ENCODE results near the gene ADH1C.

DNA sequence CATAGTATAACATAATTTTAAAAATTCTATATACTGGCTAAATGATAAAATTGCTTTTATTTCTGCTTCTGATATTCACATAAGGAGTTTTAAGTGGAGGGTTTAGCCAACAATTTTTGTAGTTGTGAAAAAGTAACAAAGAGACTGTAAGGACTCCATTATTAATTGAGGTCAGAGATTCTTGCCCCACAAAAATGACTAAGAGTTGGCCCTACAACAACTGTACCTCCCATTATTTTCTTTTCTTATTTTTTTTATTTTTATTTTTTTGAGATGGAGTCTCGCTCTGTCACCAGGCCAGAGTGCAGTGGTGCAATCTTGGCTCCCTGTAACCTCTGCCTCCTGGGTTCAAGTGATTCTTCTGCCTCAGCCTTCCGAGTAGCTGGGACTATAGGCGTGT lies 21.9 kb downstream of the ADH1C start:
- TF ChIP-seq FOXM1 (IDR thresholded peaks at IDR 0.05; ENCODE audit: low read depth) (no peak), NRF1 (IDR thresholded peaks at IDR 0.05; ENCODE audit: low read depth, low read length) (no peak), CTCF (IDR thresholded peaks at IDR 0.05) (no peak), POLR2AphosphoS5 (IDR thresholded peaks at IDR 0.05; ENCODE audit: low read depth, low read length) (no peak), TCF12 (IDR thresholded peaks at IDR 0.05) (no peak), EP300 (IDR thresholded peaks at IDR 0.05; ENCODE audit: borderline replicate concordance in 1 of 2, low read depth in 1 of 2, low read length in 1 of 2) (no peak)
